Cardiac muscle cell (in vitro differentiated cells and primary cell): ENCODE data around the gene ATP5F1D. TPM values are rescaled to one million over a fixed set of nuclear protein-coding genes. Genes with fewer than 3 reads are reported as not detected.

ENCODE experiments used
- DNase-seq, 2 donors: peaks; one replicate each; pipeline versions ENCODE4 v3.0.0 to v3.0.0-alpha.2; 2010 to 2017; ENCODE audit warnings: low read depth in 1 of 2, low spot score in 1 of 2
- H3K27ac ChIP-seq: fragments of 200-600 bp; sonication (generic); 2 replicates; pipeline ENCODE4 v1.5.1; 2016
- H3K27me3 ChIP-seq: fragments of 200-600 bp; sonication (generic); 2 replicates; pipeline ENCODE4 v1.6.0; 2016; ENCODE audit warnings: control low read depth
- H3K36me3 ChIP-seq: fragments of 200-600 bp; sonication (generic); 2 replicates; pipeline ENCODE4 v1.5.1; 2016; ENCODE audit warnings: control low read depth
- H3K4me1 ChIP-seq: fragments of 200-600 bp; sonication (generic); 2 replicates; pipeline ENCODE4 v1.8.1; 2017; ENCODE audit warnings: low read depth, mild to moderate bottlenecking, mixed run types
- H3K4me3 ChIP-seq: fragments of 200-600 bp; sonication (generic); 2 replicates; pipeline ENCODE4 v1.5.1; 2016; ENCODE audit warnings: mild to moderate bottlenecking
- H3K9me3 ChIP-seq: fragments of 200-600 bp; sonication (generic); 2 replicates; pipeline ENCODE4 v1.5.1; 2017; ENCODE audit warnings: low read depth, mild to moderate bottlenecking, control low read depth
- CTCF ChIP-seq: IDR thresholded peaks from 2 replicates; pipeline ENCODE4 v1.5.1; 2012; ENCODE audit warnings: low read depth, mild to moderate bottlenecking, low read length
- polyA plus RNA-seq: library from polyadenylated mRNA; unstranded; fragments of >200 nt; fragmentation: Nextera tagmentation; extraction: Ambion mirVana; gene quantifications from 2 replicates; pipeline ENCODE4 v1.2.1, GENCODE V29; 2016
- total RNA-seq: library from RNA; depleted of rRNA; stranded (reverse); fragments of >200 nt; gene quantifications from 2 replicates; pipeline ENCODE4 v1.2.3, GENCODE V29; 2016

ATP5F1D gene
- total and polyA plus RNA-seq, 2 experiments from 2014 or later, result 188 to 638 TPM

GRCh38 chr19:1226522-1227303 is 14.8 kb upstream of the ATP5F1D start:
- Histone ChIP-seq H3K4me1 (peaks cover 14% of the 10 kb centered on the region), H3K9me3 (no peaks in the 10 kb centered on the region), H3K4me3 (no peak overlapping the region), H3K36me3 (peaks cover 18% of the 10 kb centered on the region), H3K27me3 (no peaks in the 10 kb centered on the region), H3K27ac (no peak overlapping the region)
- no peak for DNase-seq
- no peak for TF ChIP-seq CTCF

GRCh38 chr19:1227304-1228054 is 14.1 kb upstream of the ATP5F1D start:
- Histone ChIP-seq H3K27me3 (no peaks in the 10 kb centered on the region), H3K36me3 (peaks cover 18% of the 10 kb centered on the region), H3K27ac (no peak overlapping the region), H3K9me3 (no peaks in the 10 kb centered on the region), H3K4me1 (peaks cover 22% of the 10 kb centered on the region), H3K4me3 (no peak overlapping the region)
- no peak for DNase-seq
- TF ChIP-seq CTCF, result no peak

DNA sequence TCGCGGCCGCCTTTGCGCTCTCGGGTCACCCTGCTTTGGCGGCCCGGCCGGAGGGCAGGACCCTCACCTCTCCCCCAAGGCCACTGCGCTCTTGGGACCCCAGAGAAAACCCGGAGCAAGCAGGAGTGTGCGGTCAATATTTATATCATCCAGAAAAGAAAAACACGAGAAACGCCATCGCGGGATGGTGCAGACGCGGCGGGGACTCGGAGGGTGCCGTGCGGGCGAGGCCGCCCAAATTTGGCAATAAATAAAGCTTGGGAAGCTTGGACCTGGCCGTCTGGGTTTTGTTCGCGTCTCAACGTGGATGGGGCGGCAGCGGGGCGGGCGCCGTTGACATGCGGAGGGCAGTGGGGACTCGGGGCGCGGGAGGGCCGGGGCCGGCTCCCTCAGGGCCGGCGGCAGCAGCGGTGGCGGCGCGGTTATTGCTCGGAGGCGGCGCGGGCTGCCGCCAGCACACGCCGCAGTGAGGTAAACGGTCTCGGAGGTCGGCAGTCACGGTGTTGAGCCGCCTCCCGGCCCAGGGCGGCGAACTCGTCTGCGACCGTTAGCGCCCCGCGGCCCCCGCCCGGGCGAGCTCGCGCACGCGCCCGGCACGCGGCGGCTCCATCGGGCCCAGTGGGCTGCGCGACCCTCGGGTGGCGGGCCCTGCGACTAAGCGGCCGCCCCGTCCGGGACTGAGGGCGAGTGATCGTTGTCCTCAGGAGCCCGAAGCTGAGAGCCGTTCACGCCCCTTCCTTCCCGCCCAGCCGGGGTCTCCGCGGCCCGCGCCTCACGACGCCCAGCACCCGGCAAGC is 13.2 kb upstream of the ATP5F1D start:
- Histone ChIP-seq H3K36me3 (peaks cover 18% of the 10 kb centered on the region), H3K27me3 (no peaks in the 10 kb centered on the region), H3K4me3 (no peak overlapping the region), H3K9me3 (no peaks in the 10 kb centered on the region), H3K27ac (no peak overlapping the region), H3K4me1 (peaks cover 31% of the 10 kb centered on the region)
- no peak for TF ChIP-seq CTCF
- no peak for DNase-seq

DNA sequence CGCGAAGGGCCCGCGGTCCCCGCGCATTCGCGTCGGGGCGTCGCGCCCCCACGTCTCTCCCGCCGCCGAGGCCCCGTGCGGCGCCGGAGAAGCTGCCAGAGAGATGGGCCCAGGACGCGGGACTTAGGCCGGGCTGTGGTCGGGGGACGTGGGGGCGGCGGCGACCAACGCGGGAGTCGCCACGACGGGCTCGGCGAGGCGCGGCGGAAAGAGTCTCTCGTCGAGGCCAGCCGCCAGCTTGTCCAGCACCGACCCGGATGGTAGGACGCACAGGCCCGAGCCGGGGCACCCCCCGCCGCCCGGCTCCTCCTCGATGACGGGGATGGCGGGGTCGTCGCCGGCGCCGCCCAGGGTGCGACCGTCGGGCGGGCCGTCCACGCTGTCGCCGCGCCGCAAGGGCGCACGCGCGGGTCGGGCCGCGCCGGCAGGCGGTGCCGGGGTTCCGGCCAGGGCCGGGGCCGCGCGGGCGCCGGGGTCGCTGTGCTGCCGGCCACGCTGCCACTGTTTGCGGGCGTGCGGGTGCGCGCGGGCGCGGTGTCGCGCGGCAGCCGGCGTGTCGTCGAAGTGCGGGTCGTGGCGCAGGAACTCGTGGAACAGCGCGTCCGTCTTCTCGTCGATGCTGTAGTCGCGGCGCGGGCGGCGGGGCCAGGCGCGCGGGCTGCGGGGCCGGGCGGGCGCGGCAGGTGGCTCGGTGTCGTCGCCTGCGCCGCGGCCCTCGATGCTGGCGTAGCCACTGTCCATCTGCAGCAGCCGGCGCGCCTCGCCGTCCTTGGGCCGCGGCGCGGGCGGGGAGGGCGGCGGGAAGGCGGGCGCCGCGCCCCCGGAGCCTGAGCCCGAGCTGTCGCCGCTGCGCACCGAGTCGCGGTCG is 12.3 kb upstream of the ATP5F1D start:
- DNase-seq, result no peak
- H3K27ac ChIP-seq, result no peak overlapping the region
- H3K4me1 ChIP-seq, result peaks cover 34% of the 10 kb centered on the region
- H3K36me3 ChIP-seq, result peaks cover 17% of the 10 kb centered on the region
- H3K4me3 ChIP-seq, result no peak overlapping the region
- no peaks in the 10 kb centered on the region for H3K27me3 ChIP-seq
- TF ChIP-seq CTCF, result no peak
- H3K9me3 ChIP-seq, result no peaks in the 10 kb centered on the region
